ENCODE data around the gene SGMS1.

SGMS1 gene

DNA sequence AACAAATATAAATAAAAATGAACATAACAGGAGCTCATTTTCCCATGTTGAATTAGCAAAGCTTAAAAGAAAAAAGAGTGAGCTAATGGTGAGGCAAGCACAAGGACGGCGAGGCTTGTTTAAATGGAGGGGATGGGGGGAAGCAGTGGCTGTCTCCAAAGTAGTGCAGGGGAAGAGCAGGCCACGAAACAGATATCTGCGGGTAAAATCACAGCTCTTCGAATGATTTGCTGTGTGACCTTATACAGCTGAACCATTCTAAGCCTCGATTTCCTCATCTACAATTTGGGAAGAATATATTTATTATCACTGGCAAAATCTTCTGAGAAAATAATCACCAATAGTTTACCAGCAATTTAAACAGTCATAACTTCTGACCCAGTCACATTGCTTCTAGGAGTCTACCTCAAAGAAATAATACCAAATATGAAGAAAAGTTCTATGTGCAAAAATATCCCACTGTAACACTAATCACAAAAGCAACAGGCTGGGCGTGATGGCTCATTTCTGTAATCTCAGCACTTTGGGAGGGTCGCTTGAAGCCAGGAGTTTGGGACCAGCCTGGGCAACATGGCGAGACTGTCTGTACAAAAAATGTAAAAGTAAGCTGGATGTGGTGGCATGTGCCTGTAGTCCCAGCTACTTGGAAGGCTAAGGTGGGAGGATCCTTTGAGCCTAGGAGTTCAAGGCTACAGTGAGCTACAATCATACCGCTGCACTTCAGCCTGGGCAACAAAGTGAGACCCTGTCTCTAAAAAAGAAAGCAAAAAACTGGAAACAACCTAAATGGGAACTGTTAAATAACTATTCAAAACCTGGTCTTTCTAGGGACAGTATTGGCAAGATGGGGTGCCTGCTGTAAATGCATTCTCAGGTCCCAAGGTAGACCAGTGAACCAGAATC, 309.3 kb downstream of the SGMS1 start:
- DNase-seq (ENCODE audit: low spot score): no peak
- TF ChIP-seq, protein P1, sequence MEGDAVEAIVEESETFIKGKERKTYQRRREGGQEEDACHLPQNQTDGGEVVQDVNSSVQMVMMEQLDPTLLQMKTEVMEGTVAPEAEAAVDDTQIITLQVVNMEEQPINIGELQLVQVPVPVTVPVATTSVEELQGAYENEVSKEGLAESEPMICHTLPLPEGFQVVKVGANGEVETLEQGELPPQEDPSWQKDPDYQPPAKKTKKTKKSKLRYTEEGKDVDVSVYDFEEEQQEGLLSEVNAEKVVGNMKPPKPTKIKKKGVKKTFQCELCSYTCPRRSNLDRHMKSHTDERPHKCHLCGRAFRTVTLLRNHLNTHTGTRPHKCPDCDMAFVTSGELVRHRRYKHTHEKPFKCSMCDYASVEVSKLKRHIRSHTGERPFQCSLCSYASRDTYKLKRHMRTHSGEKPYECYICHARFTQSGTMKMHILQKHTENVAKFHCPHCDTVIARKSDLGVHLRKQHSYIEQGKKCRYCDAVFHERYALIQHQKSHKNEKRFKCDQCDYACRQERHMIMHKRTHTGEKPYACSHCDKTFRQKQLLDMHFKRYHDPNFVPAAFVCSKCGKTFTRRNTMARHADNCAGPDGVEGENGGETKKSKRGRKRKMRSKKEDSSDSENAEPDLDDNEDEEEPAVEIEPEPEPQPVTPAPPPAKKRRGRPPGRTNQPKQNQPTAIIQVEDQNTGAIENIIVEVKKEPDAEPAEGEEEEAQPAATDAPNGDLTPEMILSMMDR (IDR thresholded peaks at IDR 0.05; ENCODE audit: extremely low read depth, insufficient read depth, missing control alignments): no peak
- in situ Hi-C loops (cut with MboI; ENCODE audit: low pct_unique_long_range_greater_than_20kb, low sequenced_read_pairs, unreplicated experiment): no loop called here

DNA sequence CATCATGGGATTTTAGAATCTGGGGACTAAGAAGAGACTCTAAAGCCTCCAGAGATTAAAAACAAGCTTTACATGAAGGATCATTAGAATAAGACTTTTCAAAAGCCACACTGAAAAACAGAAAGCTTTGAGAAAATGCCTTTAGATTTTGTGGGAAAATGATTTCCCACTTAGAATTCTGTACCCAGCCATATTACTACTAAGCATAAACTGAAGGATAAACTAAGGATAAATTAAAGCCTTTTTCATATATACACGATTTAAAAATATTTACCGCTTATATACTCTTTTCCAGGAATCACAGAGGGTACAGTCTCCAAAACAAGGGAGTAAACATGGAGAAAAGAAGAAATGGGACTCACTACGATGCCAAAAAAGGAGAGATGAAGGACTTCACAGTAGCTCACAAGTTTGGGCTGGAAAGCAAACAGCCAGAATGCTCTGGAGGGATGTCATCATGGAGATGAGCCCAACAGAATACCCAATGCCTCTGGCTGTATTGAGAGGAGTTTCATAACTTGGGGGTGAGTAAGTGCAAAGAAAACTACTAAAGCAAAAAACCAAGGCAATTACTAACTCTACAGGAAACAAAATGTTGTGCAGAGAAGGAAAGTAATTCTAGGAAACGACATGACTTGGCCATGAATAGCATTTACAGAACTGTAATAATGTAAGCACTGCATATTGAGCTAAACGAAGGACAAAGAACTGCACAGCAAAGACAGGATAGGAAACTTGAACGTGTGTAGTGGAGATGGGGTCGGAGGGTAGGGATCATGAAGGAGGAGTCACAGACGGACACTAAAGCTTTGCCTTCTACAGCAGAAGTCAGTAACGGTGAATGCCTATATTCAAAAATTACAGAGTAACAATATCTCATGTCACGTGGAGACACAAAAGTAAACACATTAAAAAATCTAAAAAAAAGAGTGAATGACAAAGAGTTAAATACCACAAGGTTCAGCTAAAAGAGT, 311.0 kb downstream of the SGMS1 start:
- TF ChIP-seq, protein P1 (IDR thresholded peaks at IDR 0.05; ENCODE audit: extremely low read depth, insufficient read depth, missing control alignments): no peak
- in situ Hi-C loops (cut with MboI; ENCODE audit: low pct_unique_long_range_greater_than_20kb, low sequenced_read_pairs, unreplicated experiment): no loop called here
- no peak for DNase-seq (ENCODE audit: low spot score)

DNA sequence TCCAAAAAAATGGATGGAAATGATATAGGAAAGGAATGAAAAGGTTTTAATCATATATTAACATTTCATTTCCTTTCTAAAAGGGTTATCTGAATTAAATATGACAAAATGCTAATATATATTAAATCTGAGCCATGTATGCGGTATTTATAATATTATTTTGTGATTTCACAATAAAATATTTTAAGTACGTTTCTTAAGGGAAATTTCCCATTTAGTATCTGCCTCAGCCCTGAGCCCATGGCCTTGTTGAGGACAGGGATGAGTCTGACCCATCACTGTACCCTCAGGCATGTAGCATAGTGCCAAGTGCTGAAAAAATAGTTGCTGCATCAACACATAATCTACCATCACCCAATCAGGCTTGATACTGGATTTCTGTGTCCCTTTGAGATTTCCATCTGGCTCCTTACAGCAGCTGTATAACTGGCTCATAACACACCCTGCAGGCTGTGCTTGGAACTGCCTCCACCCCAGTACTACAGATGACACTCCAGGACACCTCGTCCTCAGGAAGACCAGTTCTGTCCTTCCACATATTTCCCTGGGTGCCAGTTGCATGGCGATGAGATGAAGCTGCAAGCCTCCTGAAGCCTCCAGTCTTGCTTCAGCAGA, 313.1 kb downstream of the SGMS1 start:
- in situ Hi-C loops (cut with MboI; ENCODE audit: low pct_unique_long_range_greater_than_20kb, low sequenced_read_pairs, unreplicated experiment): no loop called here
- DNase-seq (ENCODE audit: low spot score): no peak
- TF ChIP-seq, protein P1 (IDR thresholded peaks at IDR 0.05; ENCODE audit: extremely low read depth, insufficient read depth, missing control alignments): peak; percentile 57

DNA sequence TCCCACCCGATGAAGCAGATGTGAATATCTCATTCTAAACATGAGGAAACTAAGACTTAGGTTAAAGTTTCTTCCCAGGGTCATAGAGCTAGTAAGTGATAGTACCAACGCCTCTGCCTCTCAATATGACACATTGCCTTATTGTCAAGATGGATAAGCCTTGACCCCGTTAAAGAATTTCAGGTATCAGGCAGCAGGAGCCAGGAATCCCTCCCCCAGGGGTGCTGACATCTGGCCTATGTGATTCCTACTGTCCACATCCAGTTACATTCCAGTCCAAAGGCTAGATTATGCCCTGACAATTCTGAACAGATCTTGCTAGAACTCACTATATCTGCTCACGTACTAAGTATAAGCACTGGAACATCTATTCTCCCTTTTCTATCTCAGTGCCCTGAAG, 314.4 kb downstream of the SGMS1 start:
- in situ Hi-C loops (cut with MboI; ENCODE audit: low pct_unique_long_range_greater_than_20kb, low sequenced_read_pairs, unreplicated experiment): no loop called here
- TF ChIP-seq, protein P1 (IDR thresholded peaks at IDR 0.05; ENCODE audit: extremely low read depth, insufficient read depth, missing control alignments): no peak
- DNase-seq (ENCODE audit: low spot score): no peak

DNA sequence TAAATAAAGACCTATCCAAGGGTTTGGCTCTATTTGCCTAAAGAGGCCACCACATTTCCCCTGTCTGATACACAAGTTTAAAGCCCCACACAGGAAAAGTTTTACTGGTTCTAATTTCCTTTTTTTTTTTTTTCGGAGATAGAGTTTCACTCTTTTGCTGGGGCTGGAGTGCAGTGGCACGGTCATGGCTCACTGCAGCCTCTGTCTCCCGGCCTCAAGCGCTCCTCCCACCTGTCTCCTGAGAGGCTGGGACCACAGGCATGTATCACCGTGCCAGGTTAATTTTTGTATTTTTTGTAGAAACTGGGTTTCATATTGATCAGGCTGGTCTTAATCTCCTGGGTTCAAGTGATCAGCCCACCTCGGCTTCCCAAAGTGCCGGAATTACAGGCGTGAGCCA, 319.1 kb downstream of the SGMS1 start:
- no peak for DNase-seq (ENCODE audit: low spot score)
- in situ Hi-C loops (cut with MboI; ENCODE audit: low pct_unique_long_range_greater_than_20kb, low sequenced_read_pairs, unreplicated experiment): no loop called here
- TF ChIP-seq, protein P1 (IDR thresholded peaks at IDR 0.05; ENCODE audit: extremely low read depth, insufficient read depth, missing control alignments): no peak

All from GM13977 (cell line).